CD4-positive, CD25-positive, alpha-beta regulatory T cell (primary cell): ENCODE results near the gene ARAP1. TPM values are rescaled to one million over a fixed set of nuclear protein-coding genes. Genes with fewer than 3 reads are reported as not detected.
A peak's percentile ranks its signal among the peaks of the same experiment; 100 is the strongest.

Source experiments
- ATAC-seq, 2 donors: fragments of 150-1000 bp; cut with Tn5 transposase; one replicate each; pipeline ENCODE4 v1.10.0; 2021; ENCODE audit warnings: low read depth in 2 of 2, moderate number of reproducible peaks in 2 of 2, moderate library complexity in 1 of 2
- DNase-seq, 3 donors: peaks; one replicate each; pipeline versions ENCODE4 v3.0.0 to v3.0.0-alpha.2; 2012 to 2022; ENCODE audit warnings: mixed read lengths in 1 of 3
- H3K27ac ChIP-seq: one replicate; pipeline ENCODE4 v1.7.0; 2013; ENCODE audit warnings: mild to moderate bottlenecking, low read length; ENCODE audit not compliant: insufficient read depth, poor library complexity, severe bottlenecking
- H3K27me3 ChIP-seq: one replicate; pipeline ENCODE4 v1.7.0; 2013; ENCODE audit warnings: low read length; ENCODE audit not compliant: control insufficient read depth, insufficient read depth
- H3K36me3 ChIP-seq: one replicate; pipeline ENCODE4 v1.7.0; 2013; ENCODE audit warnings: mild to moderate bottlenecking, low read length, moderate library complexity; ENCODE audit not compliant: control insufficient read depth, insufficient read depth
- H3K4me1 ChIP-seq: 2 replicates; pipeline ENCODE4 v1.7.0; 2013; ENCODE audit warnings: mild to moderate bottlenecking, low read length; ENCODE audit not compliant: insufficient read depth, control insufficient read depth, poor library complexity, severe bottlenecking
- H3K4me3 ChIP-seq: one replicate; pipeline ENCODE4 v1.7.0; 2013; ENCODE audit warnings: low read depth, mild to moderate bottlenecking, low read length, moderate library complexity
- H3K9me3 ChIP-seq, 2 experiments: 1 replicate in 1 of 2; 2 replicates in 1 of 2; pipeline ENCODE4 v1.7.0; 2013; ENCODE audit warnings: low read length in 2 of 2, mild to moderate bottlenecking in 1 of 2, moderate library complexity in 1 of 2; ENCODE audit not compliant: control insufficient read depth in 2 of 2
- H3K27ac Mint-ChIP-seq, 3 donors: one replicate each; pipeline ENCODE4 v1.8.0; 2020 to 2022; ENCODE audit warnings: mild to moderate bottlenecking in 3 of 3, mixed read lengths in 3 of 3, moderate library complexity in 2 of 3
- H3K27me3 Mint-ChIP-seq: one replicate; pipeline ENCODE4 v1.8.0; 2022; ENCODE audit warnings: mild to moderate bottlenecking, mixed read lengths
- H3K36me3 Mint-ChIP-seq: one replicate; pipeline ENCODE4 v1.8.0; 2020; ENCODE audit warnings: mixed read lengths
- H3K4me1 Mint-ChIP-seq, 4 donors: one replicate each; pipeline ENCODE4 v1.8.0; 2020 to 2022; ENCODE audit warnings: mixed read lengths in 4 of 4, mild to moderate bottlenecking in 1 of 4
- H3K4me3 Mint-ChIP-seq, 4 donors: one replicate each; pipeline ENCODE4 v1.8.0; 2020 to 2022; ENCODE audit warnings: mild to moderate bottlenecking in 4 of 4, mixed read lengths in 4 of 4, moderate library complexity in 3 of 4
- H3K9me3 Mint-ChIP-seq, 7 donors: one replicate each; pipeline ENCODE4 v1.8.0; 2020 to 2022; ENCODE audit warnings: mixed read lengths in 7 of 7, mild to moderate bottlenecking in 3 of 7, moderate library complexity in 2 of 7
- polyA plus RNA-seq, 4 donors: library from polyadenylated mRNA; unstranded; fragments of 300-500 nt; fragmentation: Illumina TruSeq; gene quantifications; one replicate each; pipeline ENCODE4 v1.2.3, GENCODE V29; 2021
- total RNA-seq: library from RNA; stranded (reverse); gene quantifications from one replicate; pipeline ENCODE4 v1.2.3, GENCODE V29; 2022

ARAP1 gene
- total and polyA plus RNA-seq, 5 donors from 2014 or later: 24.7 to 136 (median 31.5) TPM

GRCh38 chr11:72716788-72717435 lies 35.3 kb downstream of the ARAP1 start:
- H3K4me1 ChIP-seq: peaks cover 60% of the 10 kb centered on the region
- DNase-seq (no peak), ATAC-seq (no peak)
- Mint-ChIP-seq H3K27ac (no peak overlapping the region), H3K36me3 (peaks cover 9% of the 10 kb centered on the region), H3K9me3 (no peaks in the 10 kb centered on the region), H3K4me1 (peaks cover 0 to 74% (median 44%) of the 10 kb centered on the region in 4 donors), H3K27me3 (peaks cover 1% of the 10 kb centered on the region), H3K4me3 (peak overlapping the region in 1 of 4 donors; percentile 44)
- no peak overlapping the region for H3K27ac ChIP-seq
- H3K9me3 ChIP-seq: no peaks in the 10 kb centered on the region
- no peaks in the 10 kb centered on the region for H3K27me3 ChIP-seq
- no peak overlapping the region for H3K4me3 ChIP-seq
- peaks cover 47% of the 10 kb centered on the region for H3K36me3 ChIP-seq

GRCh38 chr11:72716290-72716689 lies 35.9 kb downstream of the ARAP1 start:
- Mint-ChIP-seq H3K27ac (peak overlapping the region in 2 of 3 donors; percentile 55 to 86), H3K36me3 (peaks cover 9% of the 10 kb centered on the region), H3K9me3 (no peaks in the 10 kb centered on the region), H3K4me3 (peak overlapping the region in 2 of 4 donors; percentile 24 to 44), H3K27me3 (no peaks in the 10 kb centered on the region), H3K4me1 (peaks cover 0 to 70% (median 41%) of the 10 kb centered on the region in 4 donors)
- Histone ChIP-seq H3K36me3 (peaks cover 52% of the 10 kb centered on the region), H3K4me3 (no peak overlapping the region), H3K4me1 (peaks cover 55% of the 10 kb centered on the region), H3K27ac (no peak overlapping the region), H3K9me3 (no peaks in the 10 kb centered on the region), H3K27me3 (no peaks in the 10 kb centered on the region)
- DNase-seq (no peak), ATAC-seq (no peak)

- H3K36me3 Mint-ChIP-seq: peaks cover 18% of the 10 kb centered on the region
- no peaks in the 10 kb centered on the region for H3K27me3 Mint-ChIP-seq
- Histone ChIP-seq H3K4me1 (peaks cover 21% of the 10 kb centered on the region), H3K27ac (no peak overlapping the region), H3K9me3 (no peaks in the 10 kb centered on the region), H3K4me3 (no peak overlapping the region), H3K36me3 (peaks cover 80% of the 10 kb centered on the region), H3K27me3 (no peaks in the 10 kb centered on the region)
- H3K4me3 Mint-ChIP-seq: no peak overlapping the region
- no peak overlapping the region for H3K27ac Mint-ChIP-seq
- no peak for ATAC-seq
- H3K9me3 Mint-ChIP-seq: no peaks in the 10 kb centered on the region
- no peak for DNase-seq
- H3K4me1 Mint-ChIP-seq: peaks cover 0 to 38% (median 18%) of the 10 kb centered on the region in 4 donors
Observed at GRCh38 chr11:72712841-72713240, 39.4 kb downstream of the ARAP1 start.

- Histone ChIP-seq H3K36me3 (peaks cover 80% of the 10 kb centered on the region), H3K4me3 (no peak overlapping the region), H3K27ac (no peak overlapping the region), H3K9me3 (no peaks in the 10 kb centered on the region), H3K27me3 (no peaks in the 10 kb centered on the region), H3K4me1 (peaks cover 18% of the 10 kb centered on the region)
- Mint-ChIP-seq H3K36me3 (peaks cover 14% of the 10 kb centered on the region), H3K4me1 (peaks cover 0 to 33% (median 15%) of the 10 kb centered on the region in 4 donors), H3K9me3 (no peaks in the 10 kb centered on the region), H3K27ac (peak overlapping the region in 1 of 3 donors; percentile 89), H3K27me3 (no peaks in the 10 kb centered on the region), H3K4me3 (no peak overlapping the region)
- DNase-seq: no peak
- ATAC-seq: no peak
Observed at GRCh38 chr11:72712168-72712751, 39.9 kb downstream of the ARAP1 start.

- ATAC-seq (no peak), DNase-seq (no peak)
- no peak overlapping the region for H3K4me3 ChIP-seq
- no peaks in the 10 kb centered on the region for H3K9me3 ChIP-seq
- Mint-ChIP-seq H3K27me3 (no peaks in the 10 kb centered on the region), H3K36me3 (peaks cover 23% of the 10 kb centered on the region), H3K4me3 (no peak overlapping the region), H3K27ac (peak overlapping the region in 1 of 3 donors; percentile 23), H3K9me3 (no peaks in the 10 kb centered on the region), H3K4me1 (peaks cover 0 to 23% (median 13%) of the 10 kb centered on the region in 4 donors)
- H3K27ac ChIP-seq: no peak overlapping the region
- H3K27me3 ChIP-seq: no peaks in the 10 kb centered on the region
- peaks cover 82% of the 10 kb centered on the region for H3K36me3 ChIP-seq
- H3K4me1 ChIP-seq: peaks cover 15% of the 10 kb centered on the region
Observed at GRCh38 chr11:72711141-72711540, 41.1 kb downstream of the ARAP1 start.

- Histone ChIP-seq H3K27me3 (no peaks in the 10 kb centered on the region), H3K9me3 (no peaks in the 10 kb centered on the region), H3K4me3 (no peak overlapping the region), H3K4me1 (peaks cover 9% of the 10 kb centered on the region), H3K27ac (no peak overlapping the region), H3K36me3 (peaks cover 89% of the 10 kb centered on the region)
- H3K4me3 Mint-ChIP-seq: no peak overlapping the region
- H3K27me3 Mint-ChIP-seq: no peaks in the 10 kb centered on the region
- peaks cover 26% of the 10 kb centered on the region for H3K36me3 Mint-ChIP-seq
- no peak overlapping the region for H3K27ac Mint-ChIP-seq
- peaks cover 0 to 16% (median 12%) of the 10 kb centered on the region in 4 donors for H3K4me1 Mint-ChIP-seq
- ATAC-seq (no peak), DNase-seq (no peak)
- H3K9me3 Mint-ChIP-seq: no peaks in the 10 kb centered on the region
Observed at GRCh38 chr11:72710278-72710677, 41.9 kb downstream of the ARAP1 start.

- no peaks in the 10 kb centered on the region for H3K9me3 Mint-ChIP-seq
- H3K36me3 Mint-ChIP-seq: peaks cover 31% of the 10 kb centered on the region
- H3K27ac Mint-ChIP-seq: peak overlapping the region in 2 of 3 donors; percentile 62 to 71
- Histone ChIP-seq H3K27me3 (no peaks in the 10 kb centered on the region), H3K9me3 (no peaks in the 10 kb centered on the region), H3K27ac (no peak overlapping the region), H3K4me1 (peaks cover 3% of the 10 kb centered on the region), H3K36me3 (peaks cover 91% of the 10 kb centered on the region), H3K4me3 (no peak overlapping the region)
- peaks cover 0 to 13% (median 10%) of the 10 kb centered on the region in 4 donors for H3K4me1 Mint-ChIP-seq
- ATAC-seq (no peak), DNase-seq (no peak)
- H3K4me3 Mint-ChIP-seq: no peak overlapping the region
- no peaks in the 10 kb centered on the region for H3K27me3 Mint-ChIP-seq
Observed at GRCh38 chr11:72709478-72710238, 42.5 kb downstream of the ARAP1 start.
